Ureter (tissue), 1 donor: ENCODE data around the gene RASL10B. TPM values are rescaled to one million over a fixed set of nuclear protein-coding genes. Genes with fewer than 3 reads are reported as not detected.
"Not testable (repeated sequence)": the region's sequence is repeated elsewhere in the genome, so short reads cannot be mapped to it uniquely, and the experiment has no call there.

Source experiments
- DNase-seq: peaks from one replicate; pipeline ENCODE4 v3.0.0-alpha.2; 2020; ENCODE audit warnings: low spot score
- total RNA-seq: library from RNA; stranded (reverse); gene quantifications from one replicate; pipeline ENCODE4 v1.2.4, GENCODE V29; 2023
- donor health status: DM: yes; HTN: yes; CAD: no.

RASL10B gene
- total RNA-seq, 1 donor from 2014 or later, result 2.7 TPM

- DNase-seq, result no peak
Measured at GRCh38 chr17:35742896-35743477, 11.5 kb downstream of the RASL10B start.

DNA sequence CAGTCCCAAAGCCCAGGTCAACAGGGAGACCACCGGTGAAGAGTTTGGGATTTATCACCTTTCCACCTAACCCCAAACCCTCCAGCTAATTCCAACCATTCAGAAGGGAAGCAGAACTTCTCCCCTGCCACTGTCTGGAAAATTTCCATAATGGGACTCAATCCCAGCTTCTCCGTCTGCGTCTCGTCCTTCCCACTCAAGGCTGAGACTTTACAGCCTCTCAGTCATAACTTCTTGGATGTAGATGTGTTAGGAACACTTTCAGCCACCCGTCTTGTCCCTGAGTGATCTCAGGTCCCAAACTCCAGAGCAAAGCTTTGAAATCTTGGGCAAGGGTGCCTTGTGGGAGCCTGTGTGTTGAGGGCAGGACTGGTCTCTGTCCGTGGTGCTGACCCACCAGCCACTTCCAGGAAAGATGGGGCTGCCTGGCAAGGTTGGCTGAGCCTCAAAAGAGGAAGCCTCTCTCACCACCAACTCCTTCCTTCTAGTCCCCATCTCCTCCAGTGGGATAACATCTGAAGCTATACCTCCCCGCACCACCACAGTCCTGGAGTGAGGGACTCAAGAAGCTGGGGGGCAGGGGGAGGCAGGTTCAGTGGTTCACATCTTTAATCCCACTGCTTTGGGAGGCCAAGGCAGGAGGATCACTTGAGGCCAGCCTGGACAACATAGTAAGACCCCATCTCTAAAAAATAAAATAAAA is 12.3 kb downstream of the RASL10B start:
- no peak for DNase-seq

DNA sequence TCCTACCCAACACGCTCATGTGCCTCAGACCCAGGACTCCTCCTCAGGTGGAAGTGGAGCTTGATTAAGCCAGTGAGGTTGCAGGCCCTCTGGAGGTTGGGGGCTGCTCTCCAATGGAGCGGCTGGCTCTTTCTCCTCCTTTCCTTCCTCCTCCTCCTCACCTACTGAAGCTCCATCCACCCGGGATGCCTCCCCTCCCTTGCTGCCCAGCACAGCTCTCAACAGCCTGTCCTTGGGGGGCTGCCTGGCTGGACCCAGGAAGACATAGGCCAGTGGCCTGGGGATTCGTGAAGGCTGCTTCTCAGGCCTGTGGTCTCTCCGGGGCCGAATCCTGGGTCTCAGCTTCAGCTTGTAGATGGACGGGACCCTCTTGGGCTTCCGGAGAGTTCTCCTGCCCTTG is 13.4 kb downstream of the RASL10B start:
- no peak for DNase-seq

- no peak for DNase-seq
Measured at GRCh38 chr17:35745246-35745645, 13.8 kb downstream of the RASL10B start.

- DNase-seq, result no peak
Measured at GRCh38 chr17:35745749-35746320, 14.4 kb downstream of the RASL10B start.

DNA sequence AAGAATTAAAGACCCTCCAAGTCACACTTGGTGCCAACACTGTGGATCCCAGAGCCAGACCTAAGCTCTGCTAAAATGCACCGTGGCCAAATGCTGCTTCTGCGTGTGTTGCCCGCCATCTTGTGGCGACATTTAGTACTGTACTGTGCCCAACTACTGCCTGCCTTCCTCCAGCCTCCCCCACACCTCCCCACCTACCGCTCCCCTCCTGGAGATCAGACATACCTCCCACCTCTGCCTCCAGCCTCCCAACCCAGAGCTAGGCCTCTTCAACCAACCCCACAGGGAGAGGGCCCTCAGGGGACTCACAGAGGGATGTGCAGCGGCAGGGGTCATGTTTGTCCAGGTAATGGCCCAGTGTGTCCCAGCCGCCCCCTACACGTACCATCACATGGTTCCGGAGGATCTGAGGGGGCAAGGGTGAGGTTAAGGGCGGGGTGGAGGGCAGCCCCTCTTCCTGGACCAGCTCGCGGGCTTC is 16.1 kb downstream of the RASL10B start:
- peak; percentile 81 for DNase-seq

DNA sequence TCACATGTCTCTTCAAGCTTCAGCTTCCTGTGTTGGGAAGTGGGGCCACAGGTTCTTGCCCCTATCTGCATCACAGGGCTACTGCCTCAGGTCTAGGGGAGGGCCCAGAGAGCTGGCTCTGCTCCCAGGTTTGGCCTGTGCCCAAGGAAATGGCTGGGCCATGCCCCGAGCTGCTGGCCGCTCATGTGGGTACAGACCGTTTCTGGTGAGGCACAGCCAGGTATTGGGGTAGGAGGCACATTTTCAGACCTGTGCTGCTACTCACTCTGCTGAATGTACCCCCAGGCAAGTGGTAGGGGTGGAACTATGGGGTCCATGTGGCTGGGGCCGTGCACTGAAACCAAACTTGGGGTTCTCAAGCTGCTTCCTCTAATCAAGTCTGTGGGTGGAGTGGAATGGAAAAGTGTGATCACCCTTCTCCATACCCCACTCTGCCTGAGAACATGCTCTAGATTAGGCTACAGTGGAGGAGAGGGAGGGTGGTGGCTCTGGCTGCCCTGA is 17.0 kb downstream of the RASL10B start:
- no peak for DNase-seq

DNA sequence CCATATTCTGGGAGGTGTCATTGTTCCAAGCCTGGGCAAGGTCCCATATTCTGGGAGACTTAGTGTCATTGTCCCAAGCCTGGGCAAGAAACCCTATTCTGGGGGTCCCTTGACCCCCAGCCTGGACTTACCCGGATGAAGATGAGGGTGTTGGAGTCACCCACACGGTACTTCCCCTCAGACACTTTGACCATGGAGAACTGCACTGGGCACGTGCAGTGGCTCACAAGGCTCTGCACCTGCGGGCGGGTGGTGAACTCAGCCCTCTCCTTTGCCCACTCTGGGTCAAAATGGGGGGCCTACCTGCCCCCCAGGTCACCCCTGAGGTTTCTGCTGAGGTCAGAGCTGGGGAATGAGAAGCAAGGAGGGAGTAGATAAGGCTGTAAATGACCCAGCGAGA is 17.5 kb downstream of the RASL10B start:
- no peak for DNase-seq

DNA sequence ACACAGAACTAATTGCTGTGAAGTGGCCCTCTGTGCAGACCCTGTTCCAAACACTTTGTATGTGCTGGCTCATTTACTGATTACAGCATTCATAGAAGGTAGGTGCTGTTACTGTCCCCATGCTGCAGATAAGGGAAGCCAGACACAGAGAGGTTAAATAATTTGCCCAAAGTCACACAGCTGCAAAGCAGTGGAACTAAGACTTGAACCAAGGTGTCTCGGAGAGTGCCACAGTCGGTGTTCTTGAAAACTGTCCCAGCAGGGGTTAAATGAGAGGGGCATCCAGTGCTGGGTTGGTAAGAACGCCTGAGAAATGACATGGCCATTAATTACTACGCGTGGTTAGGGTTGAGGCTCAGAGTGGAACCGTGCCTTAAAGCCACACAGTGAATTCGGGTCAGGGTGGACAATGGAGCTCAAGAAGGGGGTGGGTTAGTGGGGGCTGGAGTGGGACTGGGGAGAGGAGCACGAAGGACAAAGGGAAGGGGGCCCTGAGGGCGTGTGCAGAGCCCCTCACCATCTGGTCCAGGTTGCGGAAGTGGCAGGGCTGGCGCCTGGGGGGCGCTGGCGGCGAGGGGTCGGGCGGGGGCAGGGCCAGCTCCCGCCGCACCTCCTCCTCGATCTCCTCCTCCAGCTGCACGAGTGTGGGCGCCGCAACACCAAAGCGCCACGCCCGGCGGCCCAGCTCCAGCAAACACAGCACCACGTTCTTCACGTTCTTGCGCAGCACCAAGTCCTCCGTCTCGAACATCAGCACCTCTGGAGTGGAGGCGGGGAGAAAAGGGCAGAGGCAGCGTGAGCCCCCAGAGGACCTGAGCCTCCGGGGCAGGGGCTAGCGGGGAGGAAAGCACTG is 18.3 kb downstream of the RASL10B start:
- no peak for DNase-seq

DNA sequence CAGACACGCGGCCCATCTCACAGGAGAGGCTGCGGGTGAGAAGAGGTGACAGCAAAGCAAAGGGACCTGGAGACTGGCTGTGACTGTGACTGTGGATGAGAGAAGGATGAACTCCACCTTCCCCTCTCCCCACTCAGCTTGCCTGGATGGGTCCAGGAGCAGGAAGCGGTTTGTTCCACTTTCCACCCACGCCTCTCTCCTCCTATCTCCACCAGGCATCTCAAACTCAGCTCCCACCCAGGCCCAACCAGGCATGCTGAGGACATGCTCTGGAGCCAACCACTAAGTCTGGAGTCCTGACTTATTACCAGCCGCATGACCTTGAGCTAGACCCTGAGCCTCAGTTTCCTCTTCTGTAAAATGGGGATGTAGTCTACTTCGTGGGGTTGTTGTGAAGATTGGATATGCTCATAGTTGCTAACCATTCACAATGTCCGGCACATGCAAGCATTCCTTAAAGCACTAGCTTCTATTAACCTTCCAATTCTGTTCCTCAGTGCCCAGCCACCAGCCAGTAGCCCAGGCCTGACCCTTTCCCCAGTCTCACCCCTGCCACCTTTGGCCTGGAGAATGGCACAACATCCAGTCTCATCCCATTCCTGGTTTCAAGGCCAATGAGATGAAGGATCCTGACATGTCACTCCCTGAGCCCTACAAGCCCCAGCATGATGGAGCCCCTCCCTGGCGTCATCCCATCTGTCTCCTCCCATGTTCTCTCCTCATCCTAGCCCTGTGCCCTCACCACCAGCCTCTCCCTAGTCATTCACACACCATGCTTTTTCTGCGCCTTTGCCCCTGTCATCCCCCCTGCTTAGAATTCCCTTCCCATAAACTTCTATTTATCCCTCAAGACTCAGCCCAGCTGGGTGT is 19.3 kb downstream of the RASL10B start:
- no peak for DNase-seq

DNA sequence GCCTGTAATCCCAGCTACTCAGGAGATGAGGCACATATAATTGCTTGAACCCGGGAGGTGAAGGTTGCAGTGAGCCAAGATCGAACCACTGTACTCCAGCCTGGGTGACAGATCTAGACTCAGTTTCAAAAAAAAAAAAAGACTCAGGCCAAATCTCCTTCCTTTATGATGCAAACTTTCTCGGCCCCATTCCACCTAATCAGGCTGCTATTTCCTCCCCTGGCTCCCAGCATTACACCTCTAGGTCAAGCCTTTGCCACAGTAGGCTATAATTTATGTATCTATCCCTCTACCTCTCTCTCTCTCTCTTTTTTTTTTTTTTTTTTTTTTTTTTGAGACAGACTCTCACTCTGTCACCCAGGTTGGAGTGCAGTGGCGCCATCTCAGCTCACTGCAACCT is 20.1 kb downstream of the RASL10B start:
- not testable (repeated sequence) for DNase-seq

GRCh38 chr17:35752471-35752870 is 21.0 kb downstream of the RASL10B start:
- DNase-seq, result no peak

- no peak for DNase-seq
Measured at GRCh38 chr17:35752945-35753764, 21.7 kb downstream of the RASL10B start, which contains the start of gene GAS2L2. Gene GAS2L2, minus strand, starts transcription at chr17:35753239. Its CDS starts 389 bp downstream, at chr17:35752850.

GRCh38 chr17:35757243-35757642 is 25.8 kb downstream of the RASL10B start:
- DNase-seq, result no peak

DNA sequence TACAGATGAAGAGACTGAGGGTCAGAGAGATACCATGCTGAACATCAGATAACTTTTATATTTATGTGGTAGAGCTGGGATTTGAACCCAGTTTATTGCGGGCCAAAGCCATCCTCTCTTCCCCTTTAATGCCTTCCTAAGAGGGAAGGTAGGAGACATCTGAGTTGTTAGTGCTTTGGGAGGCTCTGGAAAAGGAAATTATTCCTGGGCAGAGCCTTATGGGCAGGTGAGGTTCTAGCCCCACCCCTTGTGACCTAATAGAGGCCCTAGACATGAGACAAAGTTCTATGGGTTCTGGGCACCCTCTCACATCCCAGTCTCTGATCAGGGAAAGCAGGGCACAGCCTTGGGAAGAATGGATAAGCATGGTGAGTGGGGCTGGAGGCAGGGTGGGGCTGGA is 29.1 kb downstream of the RASL10B start, which contains the start of gene C17orf50:
Gene C17orf50 (plus strand): TSS at position 301 of the 400 bp plus-strand sequence. CDS start 55 bp downstream, at position 356.
- no peak for DNase-seq

DNA sequence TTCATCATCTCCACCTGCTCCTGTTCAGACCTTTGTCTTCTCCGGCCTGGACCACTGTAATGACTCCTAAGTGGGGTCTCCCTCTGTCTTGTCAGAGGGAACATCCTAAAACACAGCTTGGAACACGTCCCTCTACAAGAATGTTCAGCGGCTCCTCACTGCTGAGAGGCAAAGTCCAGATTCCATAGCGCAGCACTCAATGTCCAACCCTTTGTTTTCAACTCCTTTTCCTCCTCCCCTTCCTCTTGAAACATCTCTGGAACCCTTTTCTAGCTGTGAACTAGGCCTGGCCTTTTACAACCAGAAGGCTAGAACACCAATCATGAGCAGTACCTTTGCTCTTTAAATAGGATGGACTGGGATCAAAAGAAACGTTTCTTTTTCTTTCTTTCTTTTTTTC is 30.2 kb downstream of the RASL10B start:
- DNase-seq, result no peak

GRCh38 chr17:35763767-35764122 is 32.3 kb downstream of the RASL10B start:
- DNase-seq, result no peak

GRCh38 chr17:35764123-35764991 is 32.9 kb downstream of the RASL10B start:
- peak; percentile 87 for DNase-seq
